Mucosa of descending colon (tissue), 3 donors: ENCODE measurements around the gene KDM6A. TPM values are rescaled to one million over a fixed set of nuclear protein-coding genes. Genes with fewer than 3 reads are reported as not detected.

ENCODE experiments used
- ATAC-seq: fragments of 200-7000 bp; cut with Tn5 transposase; one replicate; pipeline ENCODE4 v1.9.1; 2020; ENCODE audit warnings: mild to moderate bottlenecking, moderate library complexity
- DNase-seq, 3 donors: peaks; one replicate each; pipeline ENCODE4 v3.0.0-alpha.2; 2020
- H3K36me3 ChIP-seq: fragments of 200-600 bp; one replicate; pipeline ENCODE4 v1.8.0; 2021; ENCODE audit warnings: low read depth, mild to moderate bottlenecking
- H3K4me1 ChIP-seq: fragments of 200-600 bp; one replicate; pipeline ENCODE4 v1.8.0; 2021; ENCODE audit warnings: low read depth, mild to moderate bottlenecking
- H3K4me3 ChIP-seq: fragments of 200-600 bp; one replicate; pipeline ENCODE4 v1.8.0; 2021; ENCODE audit warnings: mild to moderate bottlenecking
- H3K9me3 ChIP-seq: fragments of 200-600 bp; one replicate; pipeline ENCODE4 v1.8.0; 2021; ENCODE audit warnings: mild to moderate bottlenecking
- CTCF ChIP-seq: fragments of 200-600 bp; IDR thresholded peaks from one replicate; pipeline ENCODE4 v1.8.0; 2022; ENCODE audit warnings: antibody characterized with exemption, mild to moderate bottlenecking
- intact Hi-C, 2 donors: fragments of 100-400 bp; cut with DNase I in 1 of 2; cut with micrococcal nuclease in 1 of 2; formaldehyde crosslinking; loops; one replicate each; pipeline versions ENCODE4 v1.11.0 to v1.11.1; 2022; cut with DNase I, micrococcal nuclease
- total RNA-seq, 3 donors: library from RNA; stranded (reverse); fragmentation: NEBNext Ultra II Directional in 2 of 3; extraction: Animal tissue kit (Norgen Biotek cat#: 25700) in 2 of 3; gene quantifications; one replicate each; pipeline versions ENCODE4 v1.2.1 to v1.2.4, GENCODE V29; 2021 to 2023
- donor health status: DM: no; HTN: no; CAD: no; lungs with moderate emphysema.
- donor health status: DM: no; HTN: no; CAD: no.
- donor health status: DM: no; HTN: yes; CAD: no.

The KDM6A gene
- total RNA-seq, 3 donors from 2014 or later, result 24.0 to 41.5 (median 36.5) TPM

GRCh38 chrX:44873415-44874276 lies 658 bp downstream of the KDM6A start:
- TF ChIP-seq CTCF, result no peak
- peak; percentile 29 for ATAC-seq
- intact Hi-C loops, result no loop called here

GRCh38 chrX:44874420-44875184 lies 1.6 kb downstream of the KDM6A start:
- Histone ChIP-seq H3K4me1 (no peaks in the 10 kb centered on the region), H3K9me3 (no peaks in the 10 kb centered on the region), H3K36me3 (no peaks in the 10 kb centered on the region), H3K4me3 (peak overlapping the region; percentile 65)
- intact Hi-C loops, result no loop called here
- DNase-seq (peak in 1 of 3 donors; percentile 45), ATAC-seq (no peak)
- no peak for TF ChIP-seq CTCF

More at GRCh38 chrX:44873415-44874276, 658 bp downstream of the KDM6A start:
- Histone ChIP-seq H3K9me3 (no peaks in the 10 kb centered on the region), H3K36me3 (no peaks in the 10 kb centered on the region), H3K4me1 (no peaks in the 10 kb centered on the region), H3K4me3 (peak overlapping the region; percentile 65)
- DNase-seq, result peak; percentile 48 to 78 (median 59)

GRCh38 chrX:44875185-44875489 lies 2.1 kb downstream of the KDM6A start:
- intact Hi-C loops, result no loop called here

GRCh38 chrX:44876086-44876485 lies 3.1 kb downstream of the KDM6A start:
- no peaks in the 10 kb centered on the region for H3K9me3 ChIP-seq
- DNase-seq, result no peak
- no peak for TF ChIP-seq CTCF
- no peaks in the 10 kb centered on the region for H3K4me1 ChIP-seq
- H3K36me3 ChIP-seq, result no peaks in the 10 kb centered on the region
- no peak overlapping the region for H3K4me3 ChIP-seq
- intact Hi-C loops, result no loop called here
- ATAC-seq, result no peak

More at GRCh38 chrX:44875185-44875489, 2.1 kb downstream of the KDM6A start:
- no peak for ATAC-seq
- no peaks in the 10 kb centered on the region for H3K36me3 ChIP-seq
- H3K4me3 ChIP-seq, result no peak overlapping the region
- no peaks in the 10 kb centered on the region for H3K9me3 ChIP-seq
- TF ChIP-seq CTCF, result no peak
- DNase-seq, result no peak
- H3K4me1 ChIP-seq, result no peaks in the 10 kb centered on the region

GRCh38 chrX:44876767-44877166 lies 3.8 kb downstream of the KDM6A start:
- ATAC-seq, result no peak
- no peak for DNase-seq
- Histone ChIP-seq H3K4me3 (no peak overlapping the region), H3K36me3 (no peaks in the 10 kb centered on the region), H3K9me3 (no peaks in the 10 kb centered on the region), H3K4me1 (no peaks in the 10 kb centered on the region)
- TF ChIP-seq CTCF, result no peak
- intact Hi-C loops, result no loop called here
